Myocyte (in vitro differentiated cells): Measurements from ENCODE around the gene RPS6KA3. TPM values are rescaled to one million over a fixed set of nuclear protein-coding genes. Genes with fewer than 3 reads are reported as not detected.
"Not testable (repeated sequence)": the region's sequence is repeated elsewhere in the genome, so short reads cannot be mapped to it uniquely, and the experiment has no call there.

Experiments used
- DNase-seq: peaks from one replicate; pipeline ENCODE4 v3.0.0-alpha.2; 2012; ENCODE audit warnings: low read depth
- total RNA-seq: library from RNA; depleted of rRNA; stranded (reverse); fragments of >200 nt; gene quantifications from 2 replicates; pipeline ENCODE4 v1.2.3, GENCODE V29; 2014

RPS6KA3 gene
- total RNA-seq, 1 donor from 2014 or later = 39.9 TPM

DNA sequence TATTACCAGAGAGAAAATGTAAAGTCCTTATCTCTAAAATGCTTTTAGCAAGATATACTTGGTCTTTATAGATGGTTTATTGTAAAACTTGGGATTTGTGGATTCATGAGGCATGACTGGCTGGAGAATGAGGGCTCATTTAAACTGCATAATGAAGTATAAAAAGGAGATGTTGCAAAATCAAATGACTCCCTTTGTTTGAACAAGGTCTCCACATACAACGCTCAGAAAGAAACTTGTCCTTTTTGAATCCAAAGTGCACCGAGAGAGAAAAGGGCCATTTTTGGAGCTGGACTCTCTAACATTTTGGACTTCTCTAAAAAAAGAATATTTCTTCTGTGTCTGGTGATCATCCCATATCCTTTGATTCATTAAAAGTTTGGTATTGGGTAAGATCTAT is 117.4 kb downstream of the RPS6KA3 start:
- DNase-seq = no peak

GRCh38 chrX:20147561-20147960 is 119.1 kb downstream of the RPS6KA3 start:
- DNase-seq = no peak

DNA sequence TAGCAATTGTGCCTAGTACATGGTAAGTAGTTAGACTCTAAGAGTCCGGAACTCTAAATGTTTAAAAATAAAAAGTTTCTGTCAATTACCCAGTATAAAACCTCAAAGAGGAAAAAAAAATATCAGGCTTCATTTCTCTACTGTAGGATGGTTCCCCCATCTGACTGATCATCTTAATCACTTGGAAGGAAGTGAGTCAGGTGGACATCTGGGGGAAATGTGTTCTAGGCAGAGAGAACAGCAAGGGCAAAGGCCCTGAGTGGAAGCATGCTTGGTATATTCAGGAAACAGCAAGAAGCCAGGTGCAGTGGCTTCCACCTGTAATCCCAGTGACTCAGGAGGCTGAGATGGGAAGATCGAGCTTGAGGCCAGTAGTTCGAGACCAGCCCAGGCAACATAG is 122.2 kb downstream of the RPS6KA3 start:
- no peak for DNase-seq

DNA sequence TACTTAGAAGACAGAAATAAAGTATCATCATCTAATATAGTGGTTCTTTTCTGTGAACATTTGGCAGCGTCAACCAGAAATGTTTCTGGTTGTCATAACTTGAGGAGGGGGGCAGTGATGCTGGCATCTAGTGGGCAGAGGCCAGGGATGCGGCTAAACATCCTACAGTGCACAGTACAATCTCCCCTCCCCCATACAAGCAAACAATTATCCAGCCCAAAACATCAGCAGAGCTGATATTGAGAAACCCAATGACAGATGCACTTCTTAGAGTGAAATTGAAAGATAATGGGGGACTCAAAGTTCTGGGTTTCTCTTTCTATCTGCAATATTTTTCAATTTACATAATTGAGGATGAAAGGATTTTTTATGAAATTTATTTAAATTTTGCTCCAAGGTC is 123.1 kb downstream of the RPS6KA3 start:
- no peak for DNase-seq

- DNase-seq = no peak
These were observed 123.6 kb downstream of the RPS6KA3 start for GRCh38 chrX:20143111-20143510.

DNA sequence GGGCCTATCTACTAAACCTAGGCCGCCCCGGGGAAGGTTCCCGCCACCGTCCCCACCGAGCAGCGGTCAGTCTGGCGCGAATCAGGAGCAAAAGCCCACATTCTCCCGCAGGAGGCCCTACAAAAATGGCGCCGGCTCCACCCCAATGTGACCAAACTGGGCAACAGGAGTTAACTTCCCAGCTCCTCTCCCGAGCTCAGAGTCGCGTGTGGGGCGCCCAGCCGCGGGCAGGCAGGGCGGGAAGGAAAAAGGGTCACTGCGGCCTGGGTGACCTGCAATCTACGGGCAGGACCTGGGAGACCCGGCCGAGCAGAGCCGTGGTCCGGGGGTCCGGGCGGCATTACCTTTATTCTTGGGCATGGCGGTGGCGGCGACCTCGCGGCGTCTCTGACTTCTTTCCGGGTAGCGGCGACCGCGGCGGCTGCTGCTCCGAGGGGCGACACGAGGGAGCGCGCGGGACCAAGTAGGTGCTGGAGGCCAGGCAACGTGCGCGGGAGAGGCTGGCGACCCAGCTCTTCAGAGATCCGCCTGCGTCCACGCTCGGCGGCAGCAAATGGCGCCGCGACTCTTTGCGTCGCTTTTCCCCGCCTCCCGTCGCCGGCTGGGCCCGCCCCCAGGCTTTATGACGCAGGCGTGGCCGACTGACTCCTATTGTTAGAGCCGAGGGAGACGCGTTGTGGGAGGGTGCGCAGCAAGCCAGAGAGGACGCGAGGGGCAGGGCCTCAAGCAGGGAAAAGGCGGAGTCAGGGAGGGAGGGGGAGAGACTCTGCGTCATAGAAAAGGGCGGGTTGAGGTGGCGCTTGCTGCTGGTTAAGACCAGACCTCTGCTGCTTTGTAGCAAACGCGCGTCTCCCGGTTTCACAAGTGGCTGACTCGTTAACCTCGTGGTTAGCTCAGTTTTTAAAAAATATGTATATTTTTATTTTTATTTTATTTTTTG is 125.2 kb downstream of the RPS6KA3 start, which contains the start of gene EIF1AX:
TSS of gene EIF1AX (minus strand) at position 558 of the 940 bp plus-strand sequence. CDS start at position 360, 198 bp downstream.
- DNase-seq = peak; percentile 97

DNA sequence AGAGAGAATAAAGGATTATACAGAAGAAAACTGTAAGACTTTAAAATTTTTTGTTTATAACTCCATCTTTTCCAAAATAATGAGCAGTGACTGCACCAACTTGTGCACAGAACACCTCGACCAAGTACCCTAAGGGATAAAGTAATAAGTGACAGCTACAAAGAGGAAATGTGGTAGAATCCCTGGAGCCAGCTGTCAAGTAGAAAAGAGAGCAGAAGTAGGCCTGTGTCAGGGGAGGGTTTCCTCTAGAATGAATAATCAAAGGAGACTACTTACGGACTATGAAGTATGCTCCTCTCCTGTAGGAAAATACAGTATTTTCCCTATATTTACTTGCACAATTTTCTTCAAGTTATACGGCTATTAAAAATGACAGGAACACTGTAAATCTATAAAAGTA is 126.3 kb downstream of the RPS6KA3 start:
- peak; percentile 9 for DNase-seq

GRCh38 chrX:20139966-20140365 is 126.7 kb downstream of the RPS6KA3 start:
- DNase-seq = no peak

GRCh38 chrX:20135944-20136343 is 130.8 kb downstream of the RPS6KA3 start:
- DNase-seq = no peak

GRCh38 chrX:20132666-20133065 is 134.0 kb downstream of the RPS6KA3 start:
- DNase-seq = no peak

GRCh38 chrX:20130357-20130756 is 136.4 kb downstream of the RPS6KA3 start:
- DNase-seq = no peak

- no peak for DNase-seq
These were observed 137.2 kb downstream of the RPS6KA3 start for GRCh38 chrX:20129547-20129946.

GRCh38 chrX:20128670-20129069 is 138.0 kb downstream of the RPS6KA3 start:
- DNase-seq = peak; percentile 20

GRCh38 chrX:20127440-20127839 is 139.3 kb downstream of the RPS6KA3 start:
- not testable (repeated sequence) for DNase-seq

DNA sequence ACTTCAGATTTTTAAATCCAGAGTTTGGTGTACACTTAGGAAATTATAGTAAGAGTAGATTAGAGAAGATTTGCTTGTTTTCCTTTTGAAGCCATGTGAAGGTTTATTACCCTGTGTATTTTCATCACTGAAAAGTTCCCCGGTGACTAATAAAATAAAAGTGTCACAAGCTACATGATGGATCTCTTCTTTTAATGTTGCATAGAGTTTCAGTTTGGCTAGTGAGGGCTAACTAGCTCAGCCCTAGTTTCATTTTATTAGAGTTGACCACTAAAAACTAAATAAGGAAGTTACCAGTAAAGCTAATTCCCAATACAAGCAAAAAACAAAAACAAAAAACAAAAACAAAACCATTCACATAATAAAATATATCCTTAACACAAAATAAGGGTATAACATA is 139.9 kb downstream of the RPS6KA3 start:
- not testable (repeated sequence) for DNase-seq

DNA sequence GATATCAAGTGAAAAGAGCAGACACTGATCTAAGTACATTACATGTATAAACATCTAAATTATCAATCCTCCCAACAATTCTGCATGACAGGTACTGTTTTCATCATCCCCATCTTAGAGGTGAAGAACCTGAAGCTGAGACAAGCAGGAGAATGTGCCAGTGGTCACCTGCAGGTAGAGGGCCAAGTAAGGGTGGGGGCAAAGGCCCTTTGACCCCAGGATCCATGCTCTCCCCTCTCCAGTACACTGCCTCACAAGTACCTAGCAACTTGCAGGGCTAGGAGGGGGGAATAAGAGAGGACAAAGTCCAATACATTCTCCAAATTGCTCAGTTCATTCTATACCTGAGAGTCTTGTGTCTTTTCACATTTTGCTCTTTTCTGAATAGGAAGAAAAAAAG is 141.7 kb downstream of the RPS6KA3 start:
- DNase-seq = no peak

- no peak for DNase-seq
These were observed 148.5 kb downstream of the RPS6KA3 start for GRCh38 chrX:20118065-20118824.

DNA sequence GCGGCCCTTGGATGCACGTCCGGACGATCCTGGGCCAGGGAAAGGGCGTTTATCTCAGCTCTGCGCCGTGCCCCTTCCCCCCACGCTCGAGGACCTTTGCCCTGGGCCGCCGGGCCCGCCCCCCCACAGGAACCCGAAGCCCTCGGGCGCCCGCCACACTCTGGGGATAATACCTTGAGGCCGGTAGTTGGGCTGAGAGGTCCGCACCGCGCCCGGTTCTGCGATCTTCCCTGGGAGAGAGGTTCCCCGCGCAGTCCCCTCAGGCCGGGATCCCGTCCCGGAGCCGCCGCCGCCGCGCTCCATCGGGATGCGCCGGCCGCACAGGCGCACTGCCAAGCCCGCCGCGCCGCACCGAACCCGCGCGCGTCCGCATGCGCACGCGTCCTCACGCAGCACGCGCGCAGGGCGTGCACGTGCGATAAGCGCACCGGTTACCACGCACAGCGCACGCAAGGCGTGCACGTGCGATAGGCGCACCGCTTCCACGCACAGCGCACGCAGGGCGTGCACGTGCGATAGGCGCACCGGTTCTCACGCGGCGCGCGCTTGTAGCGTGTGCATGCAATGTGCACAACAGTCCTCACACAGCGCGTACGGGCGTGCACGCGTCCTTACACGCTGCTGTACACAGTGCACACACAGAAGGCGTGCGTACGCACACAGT is 150.0 kb downstream of the RPS6KA3 start, which contains the start of gene MAP7D2:
TSS of gene MAP7D2 (minus strand) at position 331 of the 664 bp plus-strand sequence. CDS start at position 303, 28 bp downstream.
- no peak for DNase-seq

GRCh38 chrX:20116087-20116576 is 150.6 kb downstream of the RPS6KA3 start:
- DNase-seq = no peak

GRCh38 chrX:20112022-20112774 is 154.5 kb downstream of the RPS6KA3 start:
- no peak for DNase-seq
